Transverse colon (tissue), 4 donors: ENCODE measurements around the gene MTHFD1L.

Source experiments
- CTCF ChIP-seq, 5 experiments: fragments of 200-600 bp in 3 of 5; fragments of 450-650 bp in 2 of 5; sonication (generic) in 3 of 5; IDR thresholded peaks; 1 replicate in 2 of 5; 2 replicates in 3 of 5; pipeline ENCODE4 v1.5.1; 2016 to 2017; ENCODE audit warnings: antibody characterized with exemption in 5 of 5, inconsistent platforms in 3 of 5, mild to moderate bottlenecking in 2 of 5, moderate library complexity in 1 of 5
- EP300 ChIP-seq: sonication (generic); formaldehyde crosslinking; IDR thresholded peaks from one replicate; pipeline ENCODE4 v1.6.1; 2017; ENCODE audit warnings: antibody characterized with exemption, low read depth
- POLR2A ChIP-seq: fragments of 450-650 bp; IDR thresholded peaks from one replicate; pipeline ENCODE4 v1.6.1; 2016; ENCODE audit warnings: antibody characterized with exemption, mild to moderate bottlenecking, moderate library complexity
- POLR2AphosphoS5 ChIP-seq, 3 donors: sonication (generic); formaldehyde crosslinking; IDR thresholded peaks; one replicate each; pipeline ENCODE4 v1.6.1; 2016; ENCODE audit warnings: antibody characterized with exemption in 3 of 3

GRCh38 chr6:151056230-151056907 lies 190.9 kb downstream of the MTHFD1L start:
- TF ChIP-seq CTCF (IDR thresholded peaks at IDR 0.05) (no peak), POLR2A (no peak), POLR2AphosphoS5 (IDR thresholded peaks at IDR 0.05) (no peak), EP300 (no peak)
